Vagina (tissue), 2 donors: ENCODE results near the gene FAM9C.

Source experiments
- POLR2A ChIP-seq, 2 donors: fragments of 450-650 bp; IDR thresholded peaks; one replicate each; pipeline ENCODE4 v1.6.1; 2017; ENCODE audit warnings: antibody characterized with exemption in 2 of 2, mild to moderate bottlenecking in 2 of 2, moderate library complexity in 2 of 2
- POLR2AphosphoS5 ChIP-seq, 2 donors: sonication (generic); formaldehyde crosslinking; IDR thresholded peaks; one replicate each; pipeline ENCODE4 v1.9.0; 2017; ENCODE audit warnings: antibody characterized with exemption in 2 of 2, mild to moderate bottlenecking in 2 of 2, low read depth in 1 of 2; ENCODE audit not compliant: insufficient read depth in 1 of 2
- TF ChIP-seq, protein P1 (sequence below), 3 experiments: fragments of 450-650 bp in 2 of 3; fragments of 200-600 bp in 1 of 3; sonication (generic) in 1 of 3; IDR thresholded peaks; one replicate each; pipeline ENCODE4 v1.5.1; 2017 to 2019; ENCODE audit warnings: antibody characterized with exemption in 3 of 3, mild to moderate bottlenecking in 2 of 3, moderate library complexity in 2 of 3

GRCh38 chrX:13029887-13030771, 14.3 kb downstream of the FAM9C start:
- TF ChIP-seq, protein P1, sequence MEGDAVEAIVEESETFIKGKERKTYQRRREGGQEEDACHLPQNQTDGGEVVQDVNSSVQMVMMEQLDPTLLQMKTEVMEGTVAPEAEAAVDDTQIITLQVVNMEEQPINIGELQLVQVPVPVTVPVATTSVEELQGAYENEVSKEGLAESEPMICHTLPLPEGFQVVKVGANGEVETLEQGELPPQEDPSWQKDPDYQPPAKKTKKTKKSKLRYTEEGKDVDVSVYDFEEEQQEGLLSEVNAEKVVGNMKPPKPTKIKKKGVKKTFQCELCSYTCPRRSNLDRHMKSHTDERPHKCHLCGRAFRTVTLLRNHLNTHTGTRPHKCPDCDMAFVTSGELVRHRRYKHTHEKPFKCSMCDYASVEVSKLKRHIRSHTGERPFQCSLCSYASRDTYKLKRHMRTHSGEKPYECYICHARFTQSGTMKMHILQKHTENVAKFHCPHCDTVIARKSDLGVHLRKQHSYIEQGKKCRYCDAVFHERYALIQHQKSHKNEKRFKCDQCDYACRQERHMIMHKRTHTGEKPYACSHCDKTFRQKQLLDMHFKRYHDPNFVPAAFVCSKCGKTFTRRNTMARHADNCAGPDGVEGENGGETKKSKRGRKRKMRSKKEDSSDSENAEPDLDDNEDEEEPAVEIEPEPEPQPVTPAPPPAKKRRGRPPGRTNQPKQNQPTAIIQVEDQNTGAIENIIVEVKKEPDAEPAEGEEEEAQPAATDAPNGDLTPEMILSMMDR (IDR thresholded peaks at IDR 0.05), result no peak
- no peak for TF ChIP-seq POLR2A (IDR thresholded peaks at IDR 0.05)
- TF ChIP-seq POLR2AphosphoS5 (IDR thresholded peaks at IDR 0.05; ENCODE audit: insufficient read depth in 1 of 2, low read depth in 1 of 2), result no peak
